Kidney (tissue), 14 donors: ENCODE data around the gene SCAMP2. TPM values are rescaled to one million over a fixed set of nuclear protein-coding genes. Genes with fewer than 3 reads are reported as not detected.

Experiments
- DNase-seq, 5 donors: peaks; one replicate each; pipeline ENCODE4 v3.0.0-alpha.2; 2013 to 2020
- FAIRE-seq: peaks from 2 replicates; lab custom pipeline; 2012; peaks lifted over from hg19 to GRCh38; lab: Jason Lieb, UNC
- H3K27ac ChIP-seq, 2 donors: one replicate each; pipeline ENCODE4 v1.7.0; 2013; ENCODE audit warnings: low read depth in 2 of 2, low read length in 2 of 2, inconsistent platforms in 1 of 2
- H3K27me3 ChIP-seq: one replicate; pipeline ENCODE4 v1.7.1; 2013; ENCODE audit warnings: low read length, inconsistent platforms; ENCODE audit not compliant: control insufficient read depth, insufficient read depth
- H3K36me3 ChIP-seq, 3 donors: one replicate each; pipeline versions ENCODE4 v1.7.0 to v1.7.1; 2013; ENCODE audit warnings: low read length in 3 of 3, control low read depth in 1 of 3, inconsistent platforms in 1 of 3; ENCODE audit not compliant: insufficient read depth in 3 of 3, control insufficient read depth in 2 of 3
- H3K4me1 ChIP-seq, 3 donors: one replicate each; pipeline versions ENCODE4 v1.7.0 to v1.7.1; 2013; ENCODE audit warnings: low read length in 3 of 3, inconsistent platforms in 1 of 3, low read depth in 1 of 3; ENCODE audit not compliant: control insufficient read depth in 2 of 3, insufficient read depth in 2 of 3
- H3K4me3 ChIP-seq, 3 donors: one replicate each; pipeline versions ENCODE4 v1.7.0 to v1.8.1; 2013; ENCODE audit warnings: low read length in 3 of 3, control low read depth in 1 of 3, inconsistent platforms in 1 of 3
- H3K9ac ChIP-seq, 3 donors: one replicate each; pipeline versions ENCODE4 v1.7.0 to v1.7.1; 2013; ENCODE audit warnings: low read length in 3 of 3, control low read depth in 1 of 3, inconsistent platforms in 1 of 3
- H3K9me3 ChIP-seq, 3 donors: one replicate each; pipeline versions ENCODE4 v1.7.0 to v1.7.1; 2013; ENCODE audit warnings: low read length in 3 of 3, control low read depth in 1 of 3, inconsistent platforms in 1 of 3; ENCODE audit not compliant: control insufficient read depth in 2 of 3, insufficient read depth in 1 of 3
- intact Hi-C: fragments of 100-400 bp; cut with DNase I; formaldehyde crosslinking; loops from one replicate; pipeline ENCODE4 v1.11.1; 2022
- polyA plus RNA-seq: library from polyadenylated mRNA; stranded (reverse); fragments of 350-450 nt; fragmentation: Illumina TruSeq; extraction: RNeasy Lipid Tissue Mini Kit (QIAGEN cat#74804); gene quantifications from one replicate; pipeline ENCODE4 v1.2.3, GENCODE V29; 2014; ENCODE audit warnings: low read depth, low replicate concordance; ENCODE audit not compliant: insufficient read depth
- total RNA-seq: library from RNA; stranded (reverse); fragmentation: NEBNext Ultra II Directional; extraction: Animal tissue kit (Norgen Biotek cat#: 25700); gene quantifications from one replicate; pipeline ENCODE4 v1.2.1, GENCODE V29; 2021
- TF ChIP-seq, protein P1 (sequence below): IDR thresholded peaks from 3 replicates; pipeline ENCODE4 v1.5.1; 2012; ENCODE audit warnings: mild to moderate bottlenecking, moderate library complexity, borderline replicate concordance; ENCODE audit not compliant: insufficient read depth; ENCODE audit errors: extremely low read depth
- donor health status: control.
- donor health status: control.
- donor health status: control.
- donor health status: control.
- donor health status: control.
- donor health status: DM: yes; HTN: yes; CAD: no.
- donor health status: Normal renal cell carcinoma (clear cell type).

Gene SCAMP2
- total and polyA plus RNA-seq, 2 donors from 2014 or later, result 87.9 to 102 TPM

DNA sequence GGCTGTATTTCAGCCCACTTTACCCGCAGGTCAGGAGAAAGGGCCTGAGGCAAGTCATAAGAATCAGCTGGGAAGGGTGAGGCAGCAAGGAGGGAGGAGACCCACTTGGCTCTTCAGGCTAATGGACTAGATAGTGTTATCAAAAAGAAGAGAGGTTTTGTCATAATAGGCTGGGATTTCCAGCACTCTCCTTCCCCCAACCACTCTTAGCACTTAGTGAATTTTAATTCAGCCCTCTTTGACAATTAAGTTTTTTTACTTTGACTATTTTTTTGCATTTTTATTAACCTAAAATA, 17.4 kb upstream of the SCAMP2 start:
- no peaks in the 10 kb centered on the region for H3K27me3 ChIP-seq
- intact Hi-C loops, result no loop called here
- H3K9me3 ChIP-seq, result no peaks in the 10 kb centered on the region
- peak overlapping the region in 2 of 3 donors; percentile 71 to 93 for H3K9ac ChIP-seq
- H3K4me1 ChIP-seq, result peaks cover 4 to 12% (median 5%) of the 10 kb centered on the region in 3 donors
- TF ChIP-seq, protein P1, sequence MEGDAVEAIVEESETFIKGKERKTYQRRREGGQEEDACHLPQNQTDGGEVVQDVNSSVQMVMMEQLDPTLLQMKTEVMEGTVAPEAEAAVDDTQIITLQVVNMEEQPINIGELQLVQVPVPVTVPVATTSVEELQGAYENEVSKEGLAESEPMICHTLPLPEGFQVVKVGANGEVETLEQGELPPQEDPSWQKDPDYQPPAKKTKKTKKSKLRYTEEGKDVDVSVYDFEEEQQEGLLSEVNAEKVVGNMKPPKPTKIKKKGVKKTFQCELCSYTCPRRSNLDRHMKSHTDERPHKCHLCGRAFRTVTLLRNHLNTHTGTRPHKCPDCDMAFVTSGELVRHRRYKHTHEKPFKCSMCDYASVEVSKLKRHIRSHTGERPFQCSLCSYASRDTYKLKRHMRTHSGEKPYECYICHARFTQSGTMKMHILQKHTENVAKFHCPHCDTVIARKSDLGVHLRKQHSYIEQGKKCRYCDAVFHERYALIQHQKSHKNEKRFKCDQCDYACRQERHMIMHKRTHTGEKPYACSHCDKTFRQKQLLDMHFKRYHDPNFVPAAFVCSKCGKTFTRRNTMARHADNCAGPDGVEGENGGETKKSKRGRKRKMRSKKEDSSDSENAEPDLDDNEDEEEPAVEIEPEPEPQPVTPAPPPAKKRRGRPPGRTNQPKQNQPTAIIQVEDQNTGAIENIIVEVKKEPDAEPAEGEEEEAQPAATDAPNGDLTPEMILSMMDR, result no peak
- no peak for DNase-seq
- H3K4me3 ChIP-seq, result peak overlapping the region in 2 of 3 donors; percentile 91 to 98
- H3K36me3 ChIP-seq, result peaks cover 0 to 6% (median 3%) of the 10 kb centered on the region in 3 donors
- FAIRE-seq, result no peak
- no peak overlapping the region for H3K27ac ChIP-seq

GRCh38 chr15:74889883-74890664, 16.9 kb upstream of the SCAMP2 start, which contains the start of gene MPI:
MPI (plus strand) TSS chr15:74890042; CDS start chr15:74890074, 32 bp downstream.
- H3K27ac ChIP-seq, result peak within 1 kb of the TSS; percentile 62 to 85
- FAIRE-seq, result no peak
- H3K4me1 ChIP-seq, result peaks cover 4 to 12% (median 5%) of the 10 kb centered on the region in 3 donors
- peak; percentile 90 to 94 (median 94) for DNase-seq
- H3K9ac ChIP-seq, result peak within 1 kb of the TSS; percentile 71 to 93 (median 84)
- peak within 1 kb of the TSS; percentile 88 to 98 (median 91) for H3K4me3 ChIP-seq
- no peaks in the 10 kb centered on the region for H3K9me3 ChIP-seq
- peaks cover 0 to 6% (median 3%) of the 10 kb centered on the region in 3 donors for H3K36me3 ChIP-seq
- no peaks in the 10 kb centered on the region for H3K27me3 ChIP-seq
- intact Hi-C loops, result no loop called here
- TF ChIP-seq, protein P1, result peak; percentile 30

- Histone ChIP-seq H3K9me3 (no peaks in the 10 kb centered on the region), H3K27me3 (no peaks in the 10 kb centered on the region), H3K9ac (peak overlapping the region; percentile 34 to 93 (median 71)), H3K27ac (no peak overlapping the region), H3K4me3 (peak overlapping the region; percentile 88 to 98 (median 91)), H3K36me3 (peaks cover 0 to 6% (median 3%) of the 10 kb centered on the region in 3 donors), H3K4me1 (peaks cover 4 to 12% (median 5%) of the 10 kb centered on the region in 3 donors)
- FAIRE-seq (no peak), DNase-seq (peak in 3 of 5 donors; percentile 57 to 71 (median 64))
- intact Hi-C loops, result no loop called here
- TF ChIP-seq, protein P1, result no peak
These were observed 16.3 kb upstream of the SCAMP2 start for GRCh38 chr15:74889390-74889882.
